Uterus (tissue), 4 donors: ENCODE data around the gene TMEM109. TPM values are rescaled to one million over a fixed set of nuclear protein-coding genes. Genes with fewer than 3 reads are reported as not detected.

ENCODE experiments used
- DNase-seq, 2 donors: peaks; one replicate each; pipeline ENCODE4 v3.0.0-alpha.2; 2019 to 2020
- H3K27ac ChIP-seq, 2 donors: fragments of 200-600 bp; sonication (generic); 1 replicate in 1 of 2; 2 replicates in 1 of 2; pipeline ENCODE4 v1.5.1; 2016 to 2018
- H3K27me3 ChIP-seq, 2 donors: fragments of 200-600 bp; sonication (generic); one replicate each; pipeline ENCODE4 v1.5.1; 2018 to 2019; ENCODE audit warnings: control low read depth in 1 of 2
- H3K36me3 ChIP-seq, 2 donors: fragments of 200-600 bp; sonication (generic); one replicate each; pipeline ENCODE4 v1.5.1; 2019; ENCODE audit warnings: control low read depth in 1 of 2
- H3K4me1 ChIP-seq, 2 donors: fragments of 200-600 bp; sonication (generic); one replicate each; pipeline ENCODE4 v1.5.1; 2018 to 2019; ENCODE audit warnings: control low read depth in 1 of 2
- H3K4me3 ChIP-seq, 2 donors: fragments of 200-600 bp; sonication (generic); 1 replicate in 1 of 2; 2 replicates in 1 of 2; pipeline ENCODE4 v1.5.1; 2018 to 2019; ENCODE audit warnings: mild to moderate bottlenecking in 1 of 2
- H3K9me3 ChIP-seq, 2 donors: fragments of 200-600 bp; sonication (generic); one replicate each; pipeline ENCODE4 v1.5.1; 2019; ENCODE audit warnings: control low read depth in 1 of 2
- CTCF ChIP-seq, 4 experiments: fragments of 200-600 bp in 2 of 4; fragments of 450-650 bp in 2 of 4; sonication (generic) in 2 of 4; IDR thresholded peaks; one replicate each; pipeline ENCODE4 v1.5.1; 2016 to 2019; ENCODE audit warnings: antibody characterized with exemption in 4 of 4, mild to moderate bottlenecking in 2 of 4, moderate library complexity in 1 of 4
- POLR2A ChIP-seq, 2 donors: fragments of 450-650 bp; IDR thresholded peaks; one replicate each; pipeline ENCODE4 v1.6.1; 2016; ENCODE audit warnings: antibody characterized with exemption in 2 of 2, mild to moderate bottlenecking in 1 of 2, moderate library complexity in 1 of 2
- intact Hi-C: fragments of 100-400 bp; cut with DNase I; formaldehyde crosslinking; loops from one replicate; pipeline ENCODE4 v1.15.1; 2023; ENCODE audit warnings: low total_unique reads
- total RNA-seq, 4 donors: library from RNA; depleted of rRNA in 3 of 4; stranded (reverse); fragments of >200 nt in 3 of 4; gene quantifications; one replicate each; pipeline versions ENCODE4 v1.1.0 to v1.2.4, GENCODE V29; 2014 to 2023
- donor health status: DM: yes; HTN: yes; CAD: no.

Gene TMEM109
- total RNA-seq, 4 donors from 2014 or later: 37.1 to 155 (median 75.3) TPM

- H3K27ac ChIP-seq: no peak overlapping the region
- DNase-seq: no peak
- no peak for TF ChIP-seq POLR2A (IDR thresholded peaks at IDR 0.05)
- no peak for TF ChIP-seq CTCF (IDR thresholded peaks at IDR 0.05)
- intact Hi-C loops: no loop called here
- no peaks in the 10 kb centered on the region for H3K36me3 ChIP-seq
- no peaks in the 10 kb centered on the region for H3K9me3 ChIP-seq
- H3K4me1 ChIP-seq: no peaks in the 10 kb centered on the region
- H3K4me3 ChIP-seq: no peak overlapping the region
- no peaks in the 10 kb centered on the region for H3K27me3 ChIP-seq
These were observed 21.9 kb downstream of the TMEM109 start for GRCh38 chr11:60935676-60936442.

- H3K9me3 ChIP-seq: no peaks in the 10 kb centered on the region
- H3K4me3 ChIP-seq: no peak overlapping the region
- H3K4me1 ChIP-seq: no peaks in the 10 kb centered on the region
- no peak for DNase-seq
- H3K27me3 ChIP-seq: no peaks in the 10 kb centered on the region
- H3K27ac ChIP-seq: peak overlapping the region; percentile 42 to 49
- no peak for TF ChIP-seq POLR2A (IDR thresholded peaks at IDR 0.05)
- no peak for TF ChIP-seq CTCF (IDR thresholded peaks at IDR 0.05)
- H3K36me3 ChIP-seq: no peaks in the 10 kb centered on the region
- intact Hi-C loops: no loop called here
These were observed 22.6 kb downstream of the TMEM109 start for GRCh38 chr11:60936467-60937143.

- TF ChIP-seq CTCF (IDR thresholded peaks at IDR 0.05): no peak
- no peak for TF ChIP-seq POLR2A (IDR thresholded peaks at IDR 0.05)
- Histone ChIP-seq H3K9me3 (no peaks in the 10 kb centered on the region), H3K4me3 (no peak overlapping the region), H3K27me3 (no peaks in the 10 kb centered on the region), H3K36me3 (no peaks in the 10 kb centered on the region), H3K27ac (peak overlapping the region; percentile 42 to 49), H3K4me1 (no peaks in the 10 kb centered on the region)
- no peak for DNase-seq
- intact Hi-C loops: no loop called here
These were observed 23.2 kb downstream of the TMEM109 start for GRCh38 chr11:60937144-60937527.

GRCh38 chr11:60937811-60938210, 23.9 kb downstream of the TMEM109 start:
- Histone ChIP-seq H3K4me3 (no peak overlapping the region), H3K4me1 (no peaks in the 10 kb centered on the region), H3K9me3 (no peaks in the 10 kb centered on the region), H3K27ac (no peak overlapping the region), H3K27me3 (no peaks in the 10 kb centered on the region), H3K36me3 (no peaks in the 10 kb centered on the region)
- no peak for DNase-seq
- TF ChIP-seq POLR2A (IDR thresholded peaks at IDR 0.05): no peak
- no peak for TF ChIP-seq CTCF (IDR thresholded peaks at IDR 0.05)
- intact Hi-C loops: no loop called here

- no peak for DNase-seq
- H3K4me3 ChIP-seq: no peak overlapping the region
- H3K27me3 ChIP-seq: no peaks in the 10 kb centered on the region
- H3K36me3 ChIP-seq: no peaks in the 10 kb centered on the region
- intact Hi-C loops: no loop called here
- H3K27ac ChIP-seq: no peak overlapping the region
- no peaks in the 10 kb centered on the region for H3K4me1 ChIP-seq
- TF ChIP-seq POLR2A (IDR thresholded peaks at IDR 0.05): no peak
- no peak for TF ChIP-seq CTCF (IDR thresholded peaks at IDR 0.05)
- H3K9me3 ChIP-seq: no peaks in the 10 kb centered on the region
These were observed 24.5 kb downstream of the TMEM109 start for GRCh38 chr11:60938500-60938899.
